K562 (cell line): ENCODE results near the gene ZBTB20. TPM values are rescaled to one million over a fixed set of nuclear protein-coding genes. Genes with fewer than 3 reads are reported as not detected.

Experiments
- CBFB ChIP-seq: sonication (generic); formaldehyde crosslinking; IDR thresholded peaks from 2 replicates; pipeline ENCODE4 v1.4.0; 2020; ENCODE audit warnings: mild to moderate bottlenecking, missing genetic modification reagents
- DMBX1 ChIP-seq: fragments of 250-450 bp; sonication (Bioruptor Pico); IDR thresholded peaks from 2 replicates; pipeline ENCODE4 v1.8.0; 2022; ENCODE audit warnings: inconsistent platforms, mild to moderate bottlenecking, moderate library complexity, borderline replicate concordance
- ELF2 ChIP-seq: fragments of 250-450 bp; sonication (Bioruptor Pico); IDR thresholded peaks from 2 replicates; pipeline ENCODE4 v1.5.0; 2021; ENCODE audit warnings: mild to moderate bottlenecking
- ERF ChIP-seq: fragments of 450-650 bp; formaldehyde crosslinking; IDR thresholded peaks from 2 replicates; pipeline ENCODE4 v1.4.0; 2020; ENCODE audit warnings: mild to moderate bottlenecking, mixed read lengths
- FOXO4 ChIP-seq: fragments of 450-650 bp; formaldehyde crosslinking; IDR thresholded peaks from 2 replicates; pipeline ENCODE4 v1.4.0; 2020; ENCODE audit warnings: mild to moderate bottlenecking, moderate library complexity
- HLTF ChIP-seq: fragments of 450-650 bp; IDR thresholded peaks from 2 replicates; pipeline ENCODE4 v1.6.1; 2016
- ZBTB40 ChIP-seq, 2 experiments: fragments of 450-650 bp in 1 of 2; sonication (generic) in 1 of 2; formaldehyde crosslinking in 1 of 2; IDR thresholded peaks; 2 replicates each; pipeline versions ENCODE4 v1.7.1 to v1.9.0; 2016 to 2022; ENCODE audit warnings: inconsistent platforms in 1 of 2, mild to moderate bottlenecking in 1 of 2, missing genetic modification reagents in 1 of 2
- ZNF431 ChIP-seq: sonication (generic); formaldehyde crosslinking; IDR thresholded peaks from 2 replicates; pipeline ENCODE4 v1.8.0; 2022; ENCODE audit warnings: mild to moderate bottlenecking, missing genetic modification reagents
- ZNF609 ChIP-seq: sonication (generic); formaldehyde crosslinking; IDR thresholded peaks from 2 replicates; pipeline ENCODE4 v1.8.1; 2023; ENCODE audit warnings: missing genetic modification reagents, mild to moderate bottlenecking, borderline replicate concordance
- polyA plus RNA-seq, 8 experiments: library from polyadenylated mRNA; depleted of rRNA in 4 of 8; stranded (reverse) in 5 of 8; unstranded in 3 of 8; fragments of >200 nt; fragmentation: Nextera tagmentation in 2 of 8; fragmentation: Illumina TruSeq in 1 of 8; extraction: Ambion mirVana in 2 of 8; extraction: Trizol in 1 of 8; gene quantifications; 2 replicates each; pipeline versions ENCODE4 v1.2.1 to v1.2.3, GENCODE V29; 2011 to 2014; ENCODE audit warnings: inconsistent platforms in 1 of 8, missing spikeins in 1 of 8
- total RNA-seq, 7 experiments: library from RNA; depleted of rRNA in 6 of 7; stranded (reverse); fragments of >200 nt in 6 of 7; fragmentation: Illumina TruSeq in 2 of 7; extraction: Trizol in 2 of 7; gene quantifications; 2 replicates each; pipeline versions ENCODE4 v1.2.1 to v1.2.3, GENCODE V29; 2011 to 2021; ENCODE audit warnings: low replicate concordance in 1 of 7

ZBTB20 gene
- total and polyA plus RNA-seq, 9 of the 15 experiments (the other 6 are each of a cell fraction or from before 2014, with no cell fraction given): 0.17 to 1.7 (median 0.45) TPM

GRCh38 chr3:115072265-115073021, 74.6 kb downstream of the ZBTB20 start (continued):
- no peak for TF ChIP-seq ZNF609 (CRISPR knock-in tag)
- no peak for TF ChIP-seq ZBTB40 (IDR thresholded peaks at IDR 0.05)
- no peak for TF ChIP-seq ZBTB40 (CRISPR knock-in tag; IDR thresholded peaks at IDR 0.05)
- no peak for TF ChIP-seq CBFB (CRISPR knock-in tag)
- no peak for TF ChIP-seq DMBX1
- no peak for TF ChIP-seq FOXO4 (CRISPR knock-in tag)
- no peak for TF ChIP-seq ERF
- no peak for TF ChIP-seq HLTF
- no peak for TF ChIP-seq ZNF431 (CRISPR knock-in tag)
- no peak for TF ChIP-seq ELF2 (CRISPR knock-in tag)
